GM19467 (cell line): ENCODE results near the gene ARHGAP22.
"Not testable (repeated sequence)": the region's sequence is repeated elsewhere in the genome, so short reads cannot be mapped to it uniquely, and the experiment has no call there.

Experiments used
- ATAC-seq: cut with Tn5 transposase; IDR thresholded peaks from one replicate; pipeline ENCODE4 v1.9.1; 2021; ENCODE audit warnings: mild to moderate bottlenecking, moderate library complexity; ENCODE audit not compliant: unreplicated experiment

Gene ARHGAP22, protein sequence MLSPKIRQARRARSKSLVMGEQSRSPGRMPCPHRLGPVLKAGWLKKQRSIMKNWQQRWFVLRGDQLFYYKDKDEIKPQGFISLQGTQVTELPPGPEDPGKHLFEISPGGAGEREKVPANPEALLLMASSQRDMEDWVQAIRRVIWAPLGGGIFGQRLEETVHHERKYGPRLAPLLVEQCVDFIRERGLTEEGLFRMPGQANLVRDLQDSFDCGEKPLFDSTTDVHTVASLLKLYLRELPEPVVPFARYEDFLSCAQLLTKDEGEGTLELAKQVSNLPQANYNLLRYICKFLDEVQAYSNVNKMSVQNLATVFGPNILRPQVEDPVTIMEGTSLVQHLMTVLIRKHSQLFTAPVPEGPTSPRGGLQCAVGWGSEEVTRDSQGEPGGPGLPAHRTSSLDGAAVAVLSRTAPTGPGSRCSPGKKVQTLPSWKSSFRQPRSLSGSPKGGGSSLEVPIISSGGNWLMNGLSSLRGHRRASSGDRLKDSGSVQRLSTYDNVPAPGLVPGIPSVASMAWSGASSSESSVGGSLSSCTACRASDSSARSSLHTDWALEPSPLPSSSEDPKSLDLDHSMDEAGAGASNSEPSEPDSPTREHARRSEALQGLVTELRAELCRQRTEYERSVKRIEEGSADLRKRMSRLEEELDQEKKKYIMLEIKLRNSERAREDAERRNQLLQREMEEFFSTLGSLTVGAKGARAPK

DNA sequence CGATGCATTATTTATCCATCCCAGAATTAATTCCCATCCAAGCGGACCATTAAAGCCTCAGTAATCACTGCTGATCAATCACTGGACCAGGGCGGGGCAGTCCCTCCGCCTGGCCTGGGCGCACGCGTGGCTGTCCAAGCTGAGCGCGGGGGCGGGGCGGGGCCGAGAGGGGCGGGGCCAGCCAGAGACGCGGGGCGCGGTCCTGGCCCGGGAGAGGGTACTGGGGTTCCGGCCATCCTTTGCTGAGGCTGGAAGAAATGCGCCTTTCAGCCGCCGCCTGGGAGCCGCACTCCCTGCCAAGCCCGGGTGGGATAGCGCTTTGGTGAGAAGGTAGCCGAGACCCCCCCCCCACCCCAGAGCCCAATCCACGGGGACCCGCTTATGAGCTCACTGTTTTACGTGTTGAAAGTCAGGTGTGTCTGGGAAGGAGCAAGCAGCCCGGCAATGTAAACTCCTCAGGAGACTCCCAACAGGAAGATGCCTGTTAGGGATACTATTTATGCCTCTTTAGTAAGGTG lies at the start of gene ARHGAP22:
Gene ARHGAP22 (minus strand): TSS at position 83 of the 518 bp plus-strand sequence. CDS start 277 bp downstream, outside the sequence.
- no peak for ATAC-seq

DNA sequence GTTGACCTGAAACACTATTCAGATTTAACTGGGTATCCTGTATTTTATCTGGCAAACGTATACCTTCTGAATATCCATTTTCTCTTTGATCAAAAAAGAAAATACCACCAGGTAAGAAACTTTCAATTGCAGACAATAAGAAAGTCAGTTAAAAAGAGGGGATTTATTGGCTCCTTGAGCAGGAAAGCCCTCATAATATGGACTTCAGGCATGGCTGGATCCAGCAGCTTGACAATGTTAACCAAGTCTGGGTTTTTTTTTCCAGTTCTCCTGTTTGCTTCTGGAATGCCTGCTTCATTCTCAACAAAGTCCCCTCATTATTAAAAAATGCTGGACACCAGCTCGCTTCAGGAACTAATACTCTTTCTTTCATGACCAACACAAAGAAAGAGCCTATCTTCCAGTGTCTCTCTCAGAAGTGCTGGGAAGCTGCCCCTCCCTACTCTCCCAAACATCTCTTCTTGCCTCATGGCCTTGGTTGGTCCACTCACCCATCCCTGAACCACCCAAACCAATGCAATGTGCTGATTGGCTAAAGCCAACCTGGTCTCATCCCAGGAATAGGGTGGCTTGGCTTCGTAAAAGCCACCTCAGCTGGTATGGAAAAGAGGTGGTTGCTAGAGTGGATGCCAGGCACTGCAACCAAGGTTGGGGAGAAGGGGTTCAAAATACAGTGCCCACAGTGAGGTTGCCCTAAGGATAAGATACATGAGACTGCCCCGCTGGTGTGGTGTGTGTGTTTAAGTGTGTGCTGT lies 49.2 kb upstream of the ARHGAP22 start:
- no peak for ATAC-seq

DNA sequence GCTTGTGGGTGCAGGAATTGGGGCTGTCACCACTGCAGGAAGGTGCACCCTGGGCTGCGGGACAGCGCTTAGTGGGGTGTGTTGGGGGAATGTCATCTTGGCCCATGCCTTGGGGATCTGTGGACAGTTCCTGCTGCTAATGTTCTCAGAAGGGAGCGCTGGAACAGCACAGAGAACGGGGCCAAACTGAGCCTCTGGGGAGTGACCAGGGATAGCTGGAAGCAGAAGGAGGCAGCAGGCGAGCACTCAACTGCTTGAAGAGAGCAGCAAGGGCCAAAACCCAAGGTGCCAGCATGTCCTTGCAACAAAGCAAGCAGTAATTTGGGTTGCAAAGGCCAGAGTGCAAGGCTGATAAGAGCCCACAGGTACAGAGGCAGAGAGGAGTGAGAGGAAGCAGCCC lies 48.5 kb upstream of the ARHGAP22 start:
- no peak for ATAC-seq

DNA sequence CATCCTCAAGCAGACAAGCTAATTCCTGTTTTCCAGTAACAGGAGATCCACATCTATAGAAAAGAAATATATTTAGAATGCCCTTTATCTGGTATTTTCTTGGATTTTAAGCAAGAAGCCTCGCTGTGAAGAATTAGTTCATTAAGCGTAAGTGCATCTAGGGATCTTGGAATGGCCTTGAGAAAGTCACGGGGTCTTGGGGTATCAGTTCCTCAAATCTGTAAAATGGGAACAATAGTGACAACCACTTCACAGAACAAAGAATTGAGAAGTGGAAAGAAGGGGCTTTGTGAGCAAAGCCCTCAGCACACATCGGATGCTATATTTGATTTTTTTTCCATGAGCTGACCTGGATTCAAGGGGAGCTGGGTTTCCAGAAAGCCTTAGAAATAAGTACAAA lies 47.5 kb upstream of the ARHGAP22 start:
- no peak for ATAC-seq

DNA sequence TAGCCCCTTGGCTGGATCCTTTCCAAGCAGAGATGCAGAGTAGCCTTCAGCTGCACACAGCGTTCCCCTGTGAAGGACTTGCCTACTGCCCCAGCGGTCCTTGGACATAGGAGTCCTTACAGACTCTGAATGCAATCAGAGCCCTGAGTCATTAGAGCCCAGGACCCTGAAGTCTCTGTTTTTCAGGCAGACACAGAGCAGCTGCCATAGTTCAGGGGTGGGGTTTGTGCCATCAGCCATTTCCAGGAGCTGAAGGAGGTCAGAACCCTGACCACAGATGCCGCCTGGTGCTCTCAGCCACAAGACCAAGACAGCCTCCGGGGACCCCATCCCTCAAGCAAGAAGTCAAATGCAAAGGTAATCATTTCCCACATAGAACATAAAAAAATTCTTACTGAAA lies 47.0 kb upstream of the ARHGAP22 start:
- ATAC-seq, result no peak

DNA sequence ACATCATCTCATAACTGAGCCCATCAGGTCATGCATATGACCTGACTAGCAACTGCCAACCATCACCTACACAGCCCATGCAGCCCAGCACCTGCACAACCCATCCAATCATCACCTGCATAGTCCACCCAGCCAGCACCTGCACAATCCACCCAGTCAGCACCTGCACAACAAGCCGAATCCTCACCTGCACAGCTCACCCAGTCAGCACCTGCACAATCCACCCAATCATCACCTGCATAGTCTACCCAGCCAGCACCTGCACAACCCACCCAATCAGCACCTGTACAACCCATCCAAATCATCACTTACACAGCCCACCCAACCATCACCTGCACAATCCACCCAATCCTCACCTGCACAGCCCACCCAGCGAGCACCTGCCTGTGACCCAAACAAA lies 46.4 kb upstream of the ARHGAP22 start:
- ATAC-seq, result no peak

DNA sequence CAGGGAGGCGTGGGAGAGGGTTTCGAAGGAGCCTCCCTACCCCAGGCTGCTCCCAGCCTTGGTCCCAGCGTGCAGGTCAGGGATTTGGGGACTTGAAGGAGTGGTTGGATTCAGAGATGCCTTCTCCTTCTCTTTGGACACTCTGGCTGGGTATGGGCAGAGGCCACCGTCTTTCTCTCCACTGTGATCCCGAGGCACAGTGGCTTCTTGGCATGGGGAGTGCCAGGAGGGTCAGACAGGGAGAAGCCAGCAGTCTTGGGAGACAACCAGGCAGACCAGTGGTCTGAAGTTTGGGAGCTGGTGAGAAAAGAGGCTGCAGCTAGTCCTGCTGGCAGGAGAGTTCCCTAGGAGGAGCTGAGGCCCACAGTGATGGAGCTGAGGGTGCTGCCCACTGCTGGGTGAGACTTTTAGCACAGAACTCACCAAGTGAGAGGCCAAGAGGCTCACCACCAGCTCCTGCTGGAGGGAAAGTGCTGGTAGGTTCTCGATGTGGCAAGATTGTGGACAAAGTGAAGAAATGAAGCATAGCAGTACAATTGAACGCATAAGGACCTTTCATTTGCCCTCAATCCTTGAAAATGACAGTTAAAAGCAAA lies 44.6 kb upstream of the ARHGAP22 start:
- no peak for ATAC-seq

DNA sequence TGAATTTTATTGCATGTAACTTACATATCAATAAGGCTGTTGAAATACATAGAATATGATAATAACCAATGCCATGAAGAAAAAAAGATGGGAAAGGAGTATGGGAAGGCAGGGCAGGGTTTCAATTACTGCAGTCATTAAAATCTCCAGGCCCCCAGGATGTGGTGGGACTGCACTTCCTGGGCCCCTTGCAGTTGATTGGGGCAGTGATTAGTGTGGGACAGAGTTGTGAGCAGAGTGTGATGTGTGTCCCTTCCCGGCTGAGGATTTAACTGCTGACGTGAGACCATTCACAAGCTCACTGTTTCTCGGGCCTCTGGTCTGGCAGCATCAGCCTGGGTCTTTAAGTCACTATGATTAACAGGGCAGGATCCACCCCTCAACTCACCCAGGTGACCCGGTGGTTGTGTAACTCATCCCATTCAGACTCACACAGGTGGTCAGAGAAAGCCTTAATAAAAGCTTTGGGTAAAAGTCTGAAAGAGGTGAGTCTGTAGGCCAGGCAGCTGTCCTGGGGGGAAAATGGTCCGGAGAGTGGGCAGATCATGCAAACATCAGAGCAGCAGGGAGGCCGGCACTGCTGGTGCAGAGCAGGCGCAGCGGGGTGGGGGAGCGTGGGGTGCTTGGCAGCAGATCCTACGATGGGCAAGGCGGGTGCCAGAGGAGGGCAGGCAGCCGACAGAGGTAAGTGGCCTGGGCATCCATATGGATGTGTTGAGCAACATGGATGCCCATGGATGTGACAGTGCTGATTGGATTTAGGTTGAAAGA lies 43.5 kb upstream of the ARHGAP22 start:
- no peak for ATAC-seq

DNA sequence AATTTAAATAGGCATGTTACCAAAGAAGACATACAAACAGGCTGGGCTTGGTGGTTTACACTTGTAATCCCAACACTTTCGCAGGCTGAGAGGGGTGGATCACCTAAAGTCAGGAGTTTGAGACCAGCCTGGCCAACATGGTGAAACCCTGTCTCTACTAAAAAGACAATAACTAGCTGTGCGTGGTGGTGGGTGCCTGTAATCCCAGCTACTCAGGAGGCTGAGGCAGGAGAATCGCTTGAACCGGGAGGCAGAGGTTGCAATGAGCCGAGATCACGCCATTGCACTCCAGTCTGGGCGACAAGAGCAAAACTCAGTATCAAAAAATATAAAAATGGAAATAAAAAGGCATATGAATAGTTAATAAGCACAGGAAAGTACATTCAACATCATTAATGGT lies 42.2 kb upstream of the ARHGAP22 start:
- ATAC-seq, result not testable (repeated sequence)

DNA sequence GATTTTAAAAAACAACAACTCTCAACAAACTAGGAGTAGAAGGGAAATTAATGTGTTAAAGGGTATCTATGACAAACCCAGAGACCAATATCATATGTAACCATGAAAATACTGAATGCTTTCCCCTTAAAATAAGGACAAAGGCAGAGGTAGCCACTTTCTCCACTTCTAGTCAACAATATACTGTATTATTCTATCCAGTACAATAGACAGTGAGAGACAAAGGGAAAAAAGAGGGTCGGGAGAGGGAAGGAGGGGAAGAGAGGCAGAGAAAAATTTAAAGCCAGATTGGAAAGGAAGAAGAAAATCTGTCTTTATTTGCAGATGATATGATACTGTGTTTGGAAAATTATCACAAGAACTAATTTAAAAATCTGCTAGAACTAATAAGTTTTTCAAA lies 40.7 kb upstream of the ARHGAP22 start:
- no peak for ATAC-seq

DNA sequence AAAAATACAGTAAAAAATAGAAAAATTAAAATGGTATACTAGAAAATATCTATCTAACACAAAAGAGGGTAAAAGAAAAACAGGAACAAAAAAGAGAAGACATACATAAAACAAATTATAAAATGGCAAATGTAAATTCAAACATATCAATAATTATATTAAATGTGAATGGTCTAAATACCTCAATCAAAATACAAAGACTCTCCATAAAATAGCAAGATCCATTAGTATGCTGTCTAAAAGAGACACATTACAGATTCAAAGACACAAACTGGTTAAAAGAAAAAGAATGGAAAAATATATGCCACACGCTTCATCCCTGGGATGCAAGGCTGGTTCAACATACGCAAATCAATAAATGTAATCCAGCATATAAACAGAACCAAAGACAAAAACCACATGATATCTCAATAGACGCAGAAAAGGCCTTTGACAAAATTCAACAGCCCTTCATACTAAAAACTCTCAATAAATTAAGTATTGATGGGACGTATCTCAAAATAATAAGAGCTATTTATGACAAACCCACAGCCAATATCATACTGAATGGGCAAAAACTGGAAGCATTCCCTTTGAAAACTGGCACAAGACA lies 36.3 kb upstream of the ARHGAP22 start:
- not testable (repeated sequence) for ATAC-seq

DNA sequence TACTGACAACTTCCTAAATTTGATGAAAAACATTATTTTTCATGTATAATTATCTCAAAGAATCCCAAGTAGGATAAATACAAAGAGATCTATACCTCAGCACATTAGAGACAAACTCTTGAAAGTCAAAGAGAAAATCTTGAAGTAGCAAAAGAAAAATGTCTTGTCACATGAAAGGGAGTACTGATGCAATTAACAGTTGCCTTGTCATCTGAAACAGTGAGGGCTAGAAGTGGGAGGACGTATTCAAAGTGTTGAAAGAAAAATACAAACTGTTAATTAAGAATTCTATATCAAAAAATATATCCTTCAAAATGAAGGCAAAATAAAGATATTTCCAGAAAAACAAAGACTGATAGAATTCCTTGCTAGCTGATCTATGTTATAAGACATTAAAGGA lies 35.5 kb upstream of the ARHGAP22 start:
- ATAC-seq, result no peak

DNA sequence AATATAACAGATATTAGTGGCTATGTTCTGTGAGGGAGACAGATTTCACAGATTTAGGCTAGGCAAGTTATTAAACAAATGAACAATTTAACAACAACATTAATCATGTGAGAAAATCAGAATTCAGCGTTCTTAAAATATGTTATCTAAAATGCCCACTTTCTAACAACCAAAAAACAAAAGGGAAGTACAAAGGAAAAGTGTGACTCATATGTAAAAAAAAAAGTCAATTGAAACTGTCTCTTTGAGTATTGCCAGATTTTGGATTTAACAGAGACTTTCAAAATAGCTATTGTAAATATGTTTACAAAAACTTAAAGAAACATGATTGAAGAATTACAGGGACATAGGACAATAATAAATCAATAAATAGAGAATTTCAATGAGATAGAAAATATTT lies 34.8 kb upstream of the ARHGAP22 start:
- ATAC-seq, result no peak

DNA sequence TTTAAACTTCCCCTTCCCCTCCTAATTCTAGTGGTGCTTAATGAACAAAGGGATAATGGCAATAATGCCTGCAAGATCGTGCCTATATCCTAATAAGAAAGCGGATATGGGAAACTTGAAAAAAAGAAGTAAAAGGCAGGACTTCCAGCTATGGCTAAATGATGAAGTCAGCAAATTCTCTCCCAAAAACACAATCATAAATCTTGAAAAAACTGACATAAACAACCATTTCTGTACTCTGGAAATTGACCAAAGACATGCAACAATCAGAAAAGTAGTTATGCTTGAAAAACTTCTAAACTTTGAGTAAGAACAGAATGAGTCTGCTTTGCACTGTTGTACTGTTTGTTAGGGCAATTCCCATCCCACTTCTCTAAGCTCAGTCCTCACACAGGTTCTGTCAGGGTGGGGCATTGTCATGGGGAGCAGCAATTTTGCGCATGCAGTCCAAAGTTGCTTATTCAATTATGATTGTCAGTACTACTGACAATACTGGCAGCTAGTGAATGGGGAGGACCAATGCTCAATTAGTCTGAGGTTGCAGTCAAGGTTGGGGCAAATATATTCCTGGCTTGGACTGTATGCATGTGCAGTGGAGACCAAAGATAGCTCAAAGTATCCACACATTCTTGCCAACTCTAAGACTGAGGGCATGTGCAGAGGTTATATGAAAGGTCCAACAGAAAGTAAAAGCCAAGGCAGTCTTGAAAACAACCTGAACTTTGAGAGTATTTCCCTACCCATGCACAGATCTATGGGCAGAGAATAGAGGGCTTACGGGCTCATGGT lies 34.1 kb upstream of the ARHGAP22 start:
- ATAC-seq, result no peak

DNA sequence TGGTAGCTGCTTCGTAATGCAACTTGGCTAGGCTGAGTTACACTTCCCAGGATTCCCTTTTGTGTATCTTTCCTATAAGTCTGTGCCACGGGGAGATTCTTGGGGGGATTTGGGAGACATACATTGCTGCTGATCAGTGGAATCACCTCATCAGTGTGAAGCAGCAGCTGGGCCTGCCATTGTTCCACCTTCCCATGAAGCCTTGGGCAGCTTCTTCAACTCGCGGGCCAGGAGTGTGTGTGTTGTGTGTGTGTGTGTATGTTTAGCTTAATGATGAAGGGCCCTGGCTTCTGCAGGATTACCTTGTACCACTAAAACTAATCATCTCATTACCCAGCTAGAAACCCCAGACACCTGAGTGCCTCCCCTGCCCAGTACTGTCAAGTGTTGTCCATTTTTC lies 33.3 kb upstream of the ARHGAP22 start:
- ATAC-seq, result no peak

DNA sequence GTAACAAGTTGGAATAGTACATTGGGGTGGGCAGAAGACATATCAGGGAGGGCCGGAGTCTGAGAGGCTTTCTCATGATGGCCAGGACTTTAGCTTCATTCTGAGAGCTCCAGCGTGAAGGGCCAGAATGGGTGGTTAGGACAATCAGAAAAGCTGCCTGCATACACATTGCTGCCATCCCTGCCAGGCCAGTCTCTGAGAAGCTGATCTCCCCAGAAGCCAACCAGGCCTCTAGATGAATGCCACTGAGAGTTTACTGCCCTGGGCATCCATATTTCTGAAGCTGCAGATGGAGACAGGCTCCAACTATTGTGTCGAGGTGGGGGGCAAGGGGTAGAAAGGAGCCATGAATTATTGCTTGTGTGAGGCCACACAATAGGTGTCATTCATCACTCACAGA lies 32.0 kb upstream of the ARHGAP22 start:
- no peak for ATAC-seq

DNA sequence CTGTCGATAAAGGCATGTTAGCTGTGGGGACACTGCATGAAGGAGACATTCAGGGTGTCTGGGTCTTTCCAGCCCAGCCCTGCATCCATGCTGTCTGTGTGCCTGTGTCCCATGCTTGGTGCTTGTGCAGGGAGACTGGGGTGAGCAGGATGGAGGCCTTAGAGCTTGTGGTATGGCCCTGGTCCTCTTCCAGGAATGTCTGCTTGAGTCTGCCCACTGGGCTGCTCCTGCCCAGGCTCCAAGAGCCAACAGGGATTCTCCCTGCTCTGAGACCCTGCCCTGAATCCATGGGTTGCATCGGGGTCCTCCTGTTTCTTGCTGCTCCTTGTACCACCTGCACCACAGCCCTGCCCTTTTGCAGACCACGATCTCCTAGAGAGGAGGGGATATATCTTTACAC lies 31.4 kb upstream of the ARHGAP22 start:
- no peak for ATAC-seq

DNA sequence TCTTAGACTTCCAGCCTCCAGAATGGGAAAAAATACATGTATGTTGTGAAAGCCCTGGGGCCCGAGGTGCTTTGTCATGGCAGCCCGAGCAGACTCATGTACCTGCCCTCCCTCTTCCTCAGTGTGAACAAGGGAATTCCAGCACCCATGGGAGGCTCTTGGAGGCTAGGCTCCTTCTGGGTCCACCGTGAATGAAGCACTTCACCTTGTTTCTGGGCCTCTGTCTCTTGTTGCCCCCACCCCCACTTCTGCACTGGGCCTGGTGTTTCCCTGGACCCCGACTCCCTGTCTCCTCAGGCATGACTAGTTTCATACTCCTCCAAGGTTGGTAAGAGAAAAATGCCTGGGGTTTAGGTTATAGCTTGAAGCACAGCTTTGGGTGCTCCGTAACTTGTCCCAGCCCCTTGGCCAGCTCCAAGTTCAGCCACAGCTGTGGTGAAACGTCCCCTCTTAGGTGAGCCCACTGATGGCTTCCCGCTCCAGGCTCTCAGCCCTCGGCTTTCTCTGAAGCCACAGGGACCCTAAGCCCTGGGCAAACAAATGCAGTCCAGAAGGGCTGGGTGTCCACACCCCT lies 30.2 kb upstream of the ARHGAP22 start:
- ATAC-seq, result no peak
